Ectodermal cell (in vitro differentiated cells): ENCODE data around the gene MAGI3.

ENCODE experiments used
- H3K27ac ChIP-seq: 2 replicates; pipeline ENCODE4 v1.7.0; 2013; ENCODE audit warnings: mild to moderate bottlenecking, low read depth, low read length; ENCODE audit not compliant: insufficient read depth, poor library complexity, severe bottlenecking
- H3K27me3 ChIP-seq: 2 replicates; pipeline ENCODE4 v1.7.0; 2013; ENCODE audit warnings: mild to moderate bottlenecking, low read length; ENCODE audit not compliant: insufficient read depth, control insufficient read depth, poor library complexity, severe bottlenecking
- H3K36me3 ChIP-seq: one replicate; pipeline ENCODE4 v1.7.0; 2013; ENCODE audit warnings: low read length; ENCODE audit not compliant: control insufficient read depth, insufficient read depth
- H3K4me1 ChIP-seq: one replicate; pipeline ENCODE4 v1.7.0; 2013; ENCODE audit warnings: low read length; ENCODE audit not compliant: control insufficient read depth, insufficient read depth
- H3K4me3 ChIP-seq: 2 replicates; pipeline ENCODE4 v1.7.0; 2013; ENCODE audit warnings: low read depth, low read length, control low read depth; ENCODE audit not compliant: insufficient read depth
- H3K9me3 ChIP-seq: 2 replicates; pipeline ENCODE4 v1.7.0; 2013; ENCODE audit warnings: mild to moderate bottlenecking, low read length, moderate library complexity; ENCODE audit not compliant: control insufficient read depth
- WGBS, 2 experiments: methylation state at CpG; one replicate each; pipeline ENCODE4 v1.1.7; 2013; ENCODE audit warnings: missing lambda C conversion rate in 2 of 2; 5-methylcytosine and 5-hydroxymethylcytosine counted together

Gene MAGI3

DNA sequence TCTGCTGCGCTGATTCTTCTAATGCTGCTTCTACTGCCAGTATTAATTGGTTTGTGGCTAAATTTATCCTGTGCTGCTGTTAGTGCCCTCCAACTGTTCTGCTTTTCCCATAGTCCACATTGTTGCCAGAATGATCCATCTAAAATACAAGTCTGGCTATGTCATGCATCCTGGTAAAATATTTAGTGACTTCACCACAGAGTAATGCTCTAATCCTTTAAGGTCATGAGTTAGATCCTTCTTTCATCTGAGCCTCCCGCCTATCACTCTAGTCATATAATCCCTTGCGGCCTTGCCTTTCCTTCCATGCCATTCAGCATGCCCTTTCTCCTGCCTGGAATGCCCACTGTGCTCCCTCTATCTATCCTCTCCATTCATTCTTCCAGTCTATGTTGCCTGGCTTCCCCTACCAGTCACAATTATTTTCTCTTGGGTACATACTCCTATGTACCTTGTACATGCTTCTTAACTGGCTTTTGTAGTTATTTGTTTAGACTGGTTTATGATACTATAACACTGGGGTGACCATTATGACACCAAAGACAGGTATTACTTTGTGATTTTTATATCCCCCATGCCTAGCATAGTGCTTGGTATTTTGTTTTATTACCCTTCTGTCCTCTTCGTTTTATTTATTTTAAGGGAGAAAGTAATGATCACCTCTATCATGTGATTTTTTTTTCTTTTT is 144.0 kb downstream of the MAGI3 start:
- no peaks in the 10 kb centered on the region for H3K9me3 ChIP-seq
- H3K4me3 ChIP-seq: no peak overlapping the region
- WGBS, 2 experiments: 89 to 96% methylated on average over 3 to 4 of the region's 4 CpGs
- H3K4me1 ChIP-seq: no peaks in the 10 kb centered on the region
- no peaks in the 10 kb centered on the region for H3K27me3 ChIP-seq
- H3K36me3 ChIP-seq: no peaks in the 10 kb centered on the region
- H3K27ac ChIP-seq: no peak overlapping the region

DNA sequence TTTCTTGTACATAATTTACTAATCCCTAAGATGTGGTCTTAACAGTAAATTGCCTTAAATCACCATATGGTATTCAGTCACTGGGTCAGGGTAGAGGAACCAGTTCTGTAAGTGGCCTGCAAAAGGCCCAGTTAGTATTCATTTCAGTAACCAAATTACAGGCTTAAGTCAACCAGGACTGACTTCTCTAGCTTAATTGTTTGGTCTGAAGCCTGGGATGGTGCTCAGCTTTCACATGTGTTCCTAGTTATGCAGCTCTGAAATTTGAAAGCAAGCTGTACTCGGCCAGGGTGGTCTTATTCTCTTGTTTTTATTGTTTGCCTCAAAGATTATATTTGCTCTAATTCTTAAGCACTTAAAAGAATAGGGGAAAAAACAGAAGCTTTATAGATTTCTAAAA is 144.6 kb downstream of the MAGI3 start:
- Histone ChIP-seq H3K36me3 (no peaks in the 10 kb centered on the region), H3K9me3 (no peaks in the 10 kb centered on the region), H3K4me1 (no peaks in the 10 kb centered on the region), H3K4me3 (no peak overlapping the region), H3K27ac (no peak overlapping the region), H3K27me3 (no peaks in the 10 kb centered on the region)
- WGBS, 2 experiments: 88% methylated on average over 1 of the region's 1 CpG; no CpG with 5 or more reads in 1 of the 2 experiments

DNA sequence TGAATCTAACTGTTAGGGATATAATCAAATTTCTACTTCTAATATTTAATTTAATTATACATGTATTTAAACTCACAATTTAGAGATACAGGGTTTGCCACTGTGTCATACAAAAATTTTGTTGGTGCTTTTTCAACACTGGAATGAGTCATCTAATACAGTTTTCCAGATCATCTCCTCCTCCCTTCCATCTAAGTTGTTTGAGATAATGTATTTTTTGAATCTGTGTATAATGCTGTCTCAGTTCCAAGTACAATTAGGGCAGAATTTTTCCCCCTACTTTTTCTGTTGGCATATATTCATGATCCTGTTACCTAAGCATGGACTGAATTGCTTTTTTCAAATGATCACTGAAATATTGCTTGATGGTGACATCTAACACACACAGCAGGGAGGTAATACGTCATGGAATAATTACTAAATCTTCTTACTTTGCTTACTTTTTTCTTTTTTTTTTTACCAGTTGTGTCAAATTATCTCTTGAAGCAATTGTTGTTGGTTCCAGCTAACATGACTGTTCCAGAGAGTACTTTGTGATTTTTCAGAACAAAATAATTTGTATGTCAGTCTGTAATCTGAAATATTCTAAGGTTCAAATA is 146.0 kb downstream of the MAGI3 start:
- Histone ChIP-seq H3K4me1 (no peaks in the 10 kb centered on the region), H3K9me3 (no peaks in the 10 kb centered on the region), H3K27me3 (no peaks in the 10 kb centered on the region), H3K36me3 (no peaks in the 10 kb centered on the region), H3K27ac (no peak overlapping the region), H3K4me3 (no peak overlapping the region)
- WGBS, 2 experiments: 67 to 82% methylated on average over 1 of the region's 1 CpG

DNA sequence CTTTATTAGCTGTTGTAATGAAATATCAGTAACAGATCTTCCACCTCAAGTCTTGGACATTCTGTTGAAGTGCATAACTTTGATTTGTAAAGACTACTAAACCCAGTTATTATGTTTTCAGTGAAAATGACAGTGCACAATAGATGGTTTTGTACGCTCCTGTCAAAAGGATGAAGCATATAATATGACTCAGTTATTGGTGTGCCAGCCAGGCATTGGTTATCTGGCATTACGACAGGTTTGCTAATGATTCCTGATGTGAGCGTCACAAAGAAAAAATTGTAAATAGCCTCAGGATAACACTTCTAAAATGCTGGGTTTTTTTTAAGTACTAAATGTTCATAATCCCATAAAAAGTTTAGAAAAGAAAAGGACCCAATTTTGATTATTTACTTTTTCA is 147.9 kb downstream of the MAGI3 start:
- Histone ChIP-seq H3K4me1 (no peaks in the 10 kb centered on the region), H3K4me3 (no peak overlapping the region), H3K36me3 (no peaks in the 10 kb centered on the region), H3K27me3 (no peaks in the 10 kb centered on the region), H3K27ac (no peak overlapping the region), H3K9me3 (no peaks in the 10 kb centered on the region)
- WGBS, 2 experiments: 96 to 98% methylated on average over 3 of the region's 3 CpGs

DNA sequence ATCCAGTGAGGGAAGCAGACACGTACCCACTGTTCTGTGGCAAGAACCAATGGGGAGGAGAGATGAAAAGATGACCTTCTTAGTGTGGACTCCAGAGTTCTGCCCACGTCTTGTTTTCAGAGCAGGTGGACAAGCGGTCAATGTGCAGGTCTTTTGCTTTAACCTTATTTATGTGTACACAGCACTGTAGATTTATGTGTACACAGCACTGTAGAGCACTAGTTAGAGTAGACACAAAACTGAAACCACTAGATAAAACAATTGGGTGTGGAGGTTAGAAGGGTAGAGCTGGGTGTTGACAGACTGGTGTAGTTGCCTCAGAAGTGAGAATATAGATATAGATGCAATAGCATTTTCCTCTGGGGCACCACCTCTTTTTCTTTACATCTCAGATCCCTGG is 150.0 kb downstream of the MAGI3 start:
- WGBS, 2 experiments: 91 to 94% methylated on average over 3 of the region's 3 CpGs
- Histone ChIP-seq H3K9me3 (no peaks in the 10 kb centered on the region), H3K27ac (no peak overlapping the region), H3K27me3 (no peaks in the 10 kb centered on the region), H3K36me3 (no peaks in the 10 kb centered on the region), H3K4me3 (no peak overlapping the region), H3K4me1 (no peaks in the 10 kb centered on the region)

DNA sequence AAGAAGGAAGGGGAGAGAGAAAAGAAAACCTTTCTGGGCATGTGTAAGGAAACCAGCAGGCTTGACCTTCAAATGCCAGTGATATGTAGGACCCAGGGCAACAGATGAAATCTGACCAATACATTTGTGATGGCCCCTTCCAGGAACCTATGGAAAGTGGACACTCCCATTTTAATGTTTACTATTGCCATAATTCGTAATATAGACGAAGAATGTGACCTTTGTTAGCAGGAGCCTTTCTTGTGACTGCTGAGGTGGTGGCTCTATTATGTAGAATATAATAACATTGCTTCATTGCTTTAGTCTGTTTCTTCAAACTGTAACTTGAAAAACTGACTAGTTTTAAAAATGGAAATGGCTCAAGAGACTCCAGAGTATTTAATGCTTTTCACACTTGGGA is 150.8 kb downstream of the MAGI3 start:
- no peaks in the 10 kb centered on the region for H3K9me3 ChIP-seq
- H3K36me3 ChIP-seq: no peaks in the 10 kb centered on the region
- no peaks in the 10 kb centered on the region for H3K4me1 ChIP-seq
- H3K27ac ChIP-seq: no peak overlapping the region
- WGBS, 2 experiments: 100% methylated on average over 2 of the region's 2 CpGs
- H3K27me3 ChIP-seq: no peaks in the 10 kb centered on the region
- no peak overlapping the region for H3K4me3 ChIP-seq

DNA sequence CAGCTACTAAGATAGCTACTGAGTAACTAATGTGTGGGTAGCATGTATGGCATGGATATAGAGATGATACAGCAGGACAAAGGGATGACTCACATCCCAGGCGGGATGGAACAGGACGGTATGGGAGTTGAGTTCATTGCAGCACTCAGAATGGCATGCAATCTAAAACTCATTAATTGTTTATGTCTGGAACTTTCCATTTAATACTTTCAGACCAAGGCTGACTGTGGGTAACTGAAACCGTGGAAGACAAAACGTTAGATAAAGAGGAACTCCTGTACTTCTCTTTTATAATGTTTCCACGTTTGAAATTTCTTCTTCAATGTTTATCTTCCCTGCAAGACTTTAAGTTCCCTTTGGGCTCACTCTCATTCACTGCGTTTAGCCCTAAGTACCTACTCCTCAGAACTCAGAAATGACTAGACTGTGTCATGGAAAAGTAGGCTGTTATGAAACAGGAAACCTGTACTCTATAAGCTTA is 151.9 kb downstream of the MAGI3 start:
- Histone ChIP-seq H3K4me3 (no peak overlapping the region), H3K4me1 (no peaks in the 10 kb centered on the region), H3K36me3 (no peaks in the 10 kb centered on the region), H3K27me3 (no peaks in the 10 kb centered on the region), H3K9me3 (no peaks in the 10 kb centered on the region), H3K27ac (no peak overlapping the region)
- 93 to 95% methylated on average over 6 of the region's 6 CpGs for WGBS, 2 experiments

DNA sequence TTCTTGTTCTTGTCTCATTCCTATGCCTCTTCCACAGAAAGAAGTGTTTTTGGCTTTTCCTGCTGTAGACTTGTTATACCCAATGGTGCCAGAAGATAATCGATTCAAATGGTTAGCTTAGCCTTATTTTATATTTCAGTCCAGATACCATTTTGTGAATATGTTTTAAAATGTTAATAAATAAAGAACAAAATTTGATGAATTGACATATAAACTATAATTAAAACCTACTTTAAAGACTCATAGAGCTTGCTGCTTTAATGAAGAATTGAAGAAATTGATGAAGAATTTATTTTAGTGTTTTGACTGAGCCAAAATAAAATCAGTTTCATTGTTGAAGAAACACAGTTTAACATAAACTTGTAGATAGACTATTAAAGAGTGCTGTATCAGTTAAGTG is 152.8 kb downstream of the MAGI3 start:
- H3K9me3 ChIP-seq: no peaks in the 10 kb centered on the region
- no peaks in the 10 kb centered on the region for H3K36me3 ChIP-seq

DNA sequence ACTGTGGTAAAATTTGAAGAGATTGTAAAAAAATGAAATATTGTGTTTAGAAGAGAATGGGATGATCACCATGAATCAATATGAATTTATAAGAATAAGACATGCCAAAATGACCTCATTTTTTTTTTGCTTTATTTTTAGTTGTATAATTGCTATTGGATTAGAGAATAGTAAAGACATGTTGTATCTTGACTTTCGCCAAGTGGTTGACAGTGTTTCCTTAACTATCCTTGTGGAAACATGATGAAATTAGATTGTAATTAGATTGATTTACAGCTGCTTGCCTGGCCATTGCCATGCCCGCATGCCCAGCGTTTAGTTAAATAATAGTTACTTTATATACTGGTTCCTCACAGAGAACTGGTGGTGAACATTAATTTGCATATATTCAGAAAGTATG is 154.9 kb downstream of the MAGI3 start:
- Histone ChIP-seq H3K27ac (no peak overlapping the region), H3K36me3 (no peaks in the 10 kb centered on the region), H3K27me3 (no peaks in the 10 kb centered on the region), H3K4me3 (no peak overlapping the region), H3K9me3 (no peaks in the 10 kb centered on the region), H3K4me1 (no peaks in the 10 kb centered on the region)
- WGBS, 2 experiments: 95 to 98% methylated on average over 3 of the region's 3 CpGs

More for the DNA sequence above, 152.8 kb downstream of the MAGI3 start:
- no peaks in the 10 kb centered on the region for H3K4me1 ChIP-seq
- H3K27ac ChIP-seq: no peak overlapping the region
- no peaks in the 10 kb centered on the region for H3K27me3 ChIP-seq
- no peak overlapping the region for H3K4me3 ChIP-seq
- 89% methylated on average over 1 of the region's 1 CpG; no CpG with 5 or more reads in 1 of the 2 experiments for WGBS, 2 experiments

DNA sequence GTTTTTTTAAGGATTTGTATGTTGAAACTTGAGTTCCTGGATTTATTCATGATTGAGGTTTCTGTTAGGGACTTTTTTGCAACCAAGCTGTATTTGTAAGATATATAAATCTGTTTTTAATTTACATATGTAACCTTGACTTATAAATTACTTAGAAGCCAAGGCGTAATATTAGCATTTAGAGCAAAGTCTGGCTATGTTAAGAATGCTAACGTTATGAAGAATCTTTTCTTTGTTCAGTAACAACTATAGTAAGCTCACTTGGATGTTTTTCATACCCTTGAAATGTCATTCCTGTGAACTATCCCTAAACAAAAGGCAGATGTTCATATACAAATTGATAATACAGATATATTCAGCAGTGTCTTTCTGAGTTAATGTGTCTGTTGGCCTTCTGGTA is 155.3 kb downstream of the MAGI3 start:
- 83 to 93% methylated on average over 1 to 2 of the region's 2 CpGs for WGBS, 2 experiments
- Histone ChIP-seq H3K27me3 (no peaks in the 10 kb centered on the region), H3K4me3 (no peak overlapping the region), H3K36me3 (no peaks in the 10 kb centered on the region), H3K4me1 (no peaks in the 10 kb centered on the region), H3K27ac (no peak overlapping the region), H3K9me3 (no peaks in the 10 kb centered on the region)
